Activated naive CD4-positive, alpha-beta T cell treated with anti-CD3 and anti-CD28 coated beads, Interleukin-2, amount 10 ng/mL, durations not matched to agents 7 days and 5 days (primary cell): Measurements from ENCODE around the gene SOCS7.

ENCODE experiments used
- CTCF ChIA-PET: fragments of 350-600 bp; sonication (Branson Sonifier 250); formaldehyde crosslinking; loops from one replicate; lab custom pipeline; 2021; ENCODE audit warnings: antibody characterized with exemption; lab: Charles Lee
- DNase-seq: peaks from one replicate; pipeline ENCODE4 v3.0.0-alpha.2; 2020
- H3K27ac Mint-ChIP-seq: one replicate; pipeline ENCODE4 v1.8.0; 2021; ENCODE audit warnings: mild to moderate bottlenecking, moderate library complexity, mixed read lengths
- H3K27me3 Mint-ChIP-seq: one replicate; pipeline ENCODE4 v1.8.0; 2021; ENCODE audit warnings: mild to moderate bottlenecking, mixed read lengths
- H3K36me3 Mint-ChIP-seq: one replicate; pipeline ENCODE4 v1.8.0; 2021; ENCODE audit warnings: mixed read lengths
- H3K4me1 Mint-ChIP-seq: one replicate; pipeline ENCODE4 v1.8.0; 2021; ENCODE audit warnings: mixed read lengths
- H3K4me3 Mint-ChIP-seq: one replicate; pipeline ENCODE4 v1.8.0; 2021; ENCODE audit warnings: mild to moderate bottlenecking, moderate library complexity, mixed read lengths
- H3K9me3 Mint-ChIP-seq: one replicate; pipeline ENCODE4 v1.8.0; 2021; ENCODE audit warnings: mixed read lengths

SOCS7 gene

DNA sequence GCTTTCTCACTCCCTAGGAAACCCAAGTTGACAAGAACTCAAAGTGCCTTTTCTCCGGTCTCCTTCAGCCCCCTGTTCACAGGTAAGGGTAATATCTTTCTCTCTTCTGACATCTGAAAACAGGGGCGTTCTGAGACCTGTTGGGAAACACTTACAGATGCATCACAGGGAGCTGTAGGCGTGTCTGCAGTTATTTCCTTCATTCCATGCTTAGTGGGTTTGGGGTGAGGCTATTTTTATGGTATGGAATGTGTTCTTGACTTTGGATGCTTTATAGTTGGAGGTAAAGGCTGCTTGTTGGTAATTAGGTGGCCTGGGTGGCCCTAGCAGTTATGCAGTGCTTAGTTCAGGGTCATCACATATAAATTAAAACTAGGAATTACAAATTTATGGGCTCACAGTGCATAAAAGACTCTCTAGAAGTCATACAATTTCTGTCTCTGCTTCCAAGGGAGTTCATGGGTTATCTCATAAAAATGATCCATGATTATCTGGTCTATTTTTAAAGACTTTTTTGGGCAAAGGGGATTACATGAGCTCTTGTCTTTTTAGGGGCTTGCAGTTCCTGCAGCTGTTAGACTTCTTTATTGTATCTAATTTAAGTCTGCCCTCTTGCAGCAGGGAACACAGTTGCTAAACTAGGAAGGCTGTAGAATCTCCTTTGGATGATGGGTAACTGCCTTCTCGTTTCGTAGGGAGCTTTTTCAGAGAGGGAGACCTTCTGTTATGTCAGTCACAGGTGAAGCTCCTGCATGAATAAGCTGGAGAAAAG, 10.2 kb downstream of the SOCS7 start:
- Mint-ChIP-seq H3K4me1 (no peaks in the 10 kb centered on the region), H3K4me3 (no peak overlapping the region), H3K27ac (no peak overlapping the region), H3K9me3 (no peaks in the 10 kb centered on the region), H3K27me3 (no peaks in the 10 kb centered on the region), H3K36me3 (peaks cover 3% of the 10 kb centered on the region)
- no peak for DNase-seq
- CTCF ChIA-PET, result interaction anchor here (0.6 to 3.2 kb wide), 2 partner anchors 13 to 146 kb away, joined by 3 to 19 read pairs; no protein-coding TSS in a partner anchor

DNA sequence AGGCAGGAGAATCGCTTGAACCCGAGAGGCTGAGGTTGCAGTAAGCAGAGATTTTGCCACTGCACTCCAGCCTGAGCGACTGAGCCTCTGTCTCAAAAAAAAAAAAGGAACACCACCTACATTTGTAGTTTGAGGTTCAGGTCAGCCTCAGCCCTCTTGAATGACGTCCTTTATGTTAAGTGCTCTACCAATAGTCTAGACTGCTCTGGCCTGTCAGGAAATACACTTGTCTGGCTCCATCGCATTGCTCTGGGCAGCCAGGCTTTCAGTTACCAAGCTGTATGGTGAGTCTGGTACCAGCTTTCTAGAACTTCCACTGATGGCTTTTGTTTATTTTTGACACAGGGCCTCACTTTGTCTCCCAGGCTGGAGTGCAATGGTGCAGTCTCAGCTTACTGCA, 11.4 kb downstream of the SOCS7 start:
- no peak overlapping the region for H3K27ac Mint-ChIP-seq
- peaks cover 7% of the 10 kb centered on the region for H3K36me3 Mint-ChIP-seq
- no peaks in the 10 kb centered on the region for H3K9me3 Mint-ChIP-seq
- DNase-seq, result no peak
- no peaks in the 10 kb centered on the region for H3K4me1 Mint-ChIP-seq
- CTCF ChIA-PET, result no interaction called here
- no peak overlapping the region for H3K4me3 Mint-ChIP-seq
- H3K27me3 Mint-ChIP-seq, result no peaks in the 10 kb centered on the region

DNA sequence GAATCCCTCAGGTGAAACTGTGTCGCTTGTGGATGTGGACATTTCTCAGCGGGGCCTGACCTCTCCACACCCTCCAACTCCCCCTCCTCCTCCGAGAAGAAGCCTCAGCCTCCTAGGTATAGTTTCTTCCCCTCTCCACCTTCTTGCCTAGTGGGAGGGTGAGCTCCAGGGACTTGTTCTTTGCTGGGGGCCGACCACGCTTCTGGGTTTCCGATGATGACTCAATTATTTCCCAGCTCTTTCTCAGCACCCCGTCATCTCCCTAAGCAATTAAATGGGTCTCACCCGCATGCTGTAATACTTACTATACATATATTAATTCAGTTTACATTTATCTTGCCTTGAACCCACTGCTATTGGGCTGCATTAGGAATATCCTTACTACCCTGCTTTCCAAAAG, 13.1 kb downstream of the SOCS7 start:
- H3K27ac Mint-ChIP-seq, result no peak overlapping the region
- no peak overlapping the region for H3K4me3 Mint-ChIP-seq
- CTCF ChIA-PET, result no interaction called here
- no peaks in the 10 kb centered on the region for H3K27me3 Mint-ChIP-seq
- no peaks in the 10 kb centered on the region for H3K4me1 Mint-ChIP-seq
- H3K9me3 Mint-ChIP-seq, result no peaks in the 10 kb centered on the region
- no peak for DNase-seq
- H3K36me3 Mint-ChIP-seq, result peaks cover 13% of the 10 kb centered on the region

DNA sequence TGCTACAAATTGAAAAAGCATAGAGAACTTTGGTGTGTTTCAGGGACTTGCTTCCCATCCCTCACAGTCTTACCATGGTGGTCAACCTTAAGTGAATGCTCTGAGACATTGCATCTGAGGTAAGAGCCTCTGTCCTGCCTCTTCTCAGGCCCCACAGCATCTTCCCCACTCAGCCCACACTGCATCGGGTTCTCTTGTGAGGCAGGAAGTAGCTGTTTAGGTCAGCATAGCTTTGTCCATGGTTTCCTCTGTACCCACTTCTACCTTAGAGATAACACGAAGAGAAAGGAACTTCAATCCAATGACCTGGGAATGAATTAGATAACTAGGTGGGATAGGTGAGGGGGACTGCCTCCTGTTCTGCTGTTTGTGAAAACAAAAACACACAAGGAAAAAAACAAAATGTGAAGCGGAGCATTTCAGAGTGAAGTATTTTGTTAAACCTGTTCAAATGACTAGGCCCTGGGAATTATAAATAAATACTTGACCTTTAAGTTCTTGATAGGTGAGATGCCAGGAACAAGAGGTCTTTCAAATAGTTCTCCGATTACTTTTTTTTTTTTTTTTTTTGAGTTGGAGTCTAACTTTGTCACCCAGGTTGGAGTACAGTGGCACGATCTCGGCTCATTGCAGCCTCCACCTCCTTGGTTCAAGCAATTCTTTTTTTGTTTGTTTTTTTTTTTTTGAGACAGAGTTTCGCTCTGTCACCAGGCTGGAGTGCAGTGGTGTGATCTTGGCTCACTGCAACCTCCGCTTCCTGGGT, 17.7 kb downstream of the SOCS7 start:
- H3K27me3 Mint-ChIP-seq, result no peaks in the 10 kb centered on the region
- no peak for DNase-seq
- peaks cover 22% of the 10 kb centered on the region for H3K36me3 Mint-ChIP-seq
- no peak overlapping the region for H3K4me3 Mint-ChIP-seq
- CTCF ChIA-PET, result interaction anchor here (0.7 kb wide), 1 partner anchor 15 kb away, joined by 3 read pairs; no protein-coding TSS in a partner anchor
- peaks cover 2% of the 10 kb centered on the region for H3K4me1 Mint-ChIP-seq
- H3K27ac Mint-ChIP-seq, result no peak overlapping the region
- no peaks in the 10 kb centered on the region for H3K9me3 Mint-ChIP-seq

DNA sequence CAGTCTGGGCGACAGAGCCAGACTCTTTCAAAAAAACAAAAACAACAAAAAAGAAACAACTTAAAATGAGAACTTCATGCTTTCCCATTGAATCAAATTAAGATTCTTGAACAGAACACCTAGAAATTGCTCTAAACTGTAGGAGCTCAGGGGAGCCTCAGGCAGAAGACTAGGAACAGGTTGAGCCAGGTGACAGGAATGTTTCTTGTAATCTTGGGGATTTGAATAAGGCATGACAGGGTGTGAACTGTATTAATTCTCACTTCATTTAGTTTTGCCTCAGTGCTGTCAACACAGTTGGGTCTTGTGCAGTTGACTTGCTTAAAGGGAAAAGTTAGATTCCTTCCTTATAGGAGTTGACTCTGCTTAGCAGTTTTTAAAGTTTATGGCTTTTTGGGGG, 27.8 kb downstream of the SOCS7 start:
- H3K4me1 Mint-ChIP-seq, result peaks cover 6% of the 10 kb centered on the region
- no peak overlapping the region for H3K27ac Mint-ChIP-seq
- H3K9me3 Mint-ChIP-seq, result no peaks in the 10 kb centered on the region
- CTCF ChIA-PET, result no interaction called here
- peaks cover 10% of the 10 kb centered on the region for H3K36me3 Mint-ChIP-seq
- H3K27me3 Mint-ChIP-seq, result no peaks in the 10 kb centered on the region
- H3K4me3 Mint-ChIP-seq, result no peak overlapping the region
- DNase-seq, result no peak

DNA sequence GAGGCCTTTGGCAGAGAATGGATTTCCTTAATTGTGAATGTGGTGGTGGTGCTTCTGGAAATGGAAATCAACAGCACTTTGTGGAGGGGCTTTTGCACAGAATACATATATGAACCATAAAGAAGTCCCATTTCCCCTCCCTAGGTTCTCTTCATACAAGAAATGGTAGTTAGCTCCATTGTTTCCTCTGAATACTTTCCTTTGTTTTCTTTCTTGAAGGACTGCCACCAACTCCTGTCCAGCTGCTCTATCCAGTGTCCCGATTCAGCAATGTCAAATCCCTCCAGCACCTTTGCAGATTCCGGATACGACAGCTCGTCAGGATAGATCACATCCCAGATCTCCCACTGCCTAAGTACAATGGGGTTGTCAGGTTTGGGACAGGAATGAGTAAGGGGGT, 43.4 kb downstream of the SOCS7 start:
- no peak overlapping the region for H3K27ac Mint-ChIP-seq
- no peak for DNase-seq
- CTCF ChIA-PET, result interaction anchor here (1.2 kb wide), 1 partner anchor 87 kb away, joined by 3 read pairs; no protein-coding TSS in a partner anchor
- no peak overlapping the region for H3K4me3 Mint-ChIP-seq
- H3K9me3 Mint-ChIP-seq, result no peaks in the 10 kb centered on the region
- no peaks in the 10 kb centered on the region for H3K4me1 Mint-ChIP-seq
- H3K36me3 Mint-ChIP-seq, result peaks cover 17% of the 10 kb centered on the region
- H3K27me3 Mint-ChIP-seq, result no peaks in the 10 kb centered on the region

DNA sequence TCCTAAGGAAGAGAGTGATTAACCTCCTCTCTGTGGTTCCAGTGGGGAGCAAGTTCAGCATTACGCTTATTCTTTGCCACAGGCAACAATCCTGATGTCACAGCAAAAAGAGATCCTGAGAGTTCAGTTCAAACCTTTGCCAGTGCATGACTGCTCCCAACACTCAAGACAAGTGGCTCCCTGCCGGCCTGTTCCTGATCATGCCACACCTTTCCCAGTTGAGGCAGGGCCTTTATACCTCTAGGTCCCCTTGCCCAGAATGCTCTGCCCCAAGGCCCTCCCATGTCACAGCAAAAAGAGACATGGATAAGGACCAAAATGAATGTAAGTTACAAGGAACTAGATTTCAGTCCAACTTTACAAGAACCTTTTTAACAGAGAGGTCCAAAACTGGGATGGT, 45.6 kb downstream of the SOCS7 start:
- no peak for DNase-seq
- peaks cover 21% of the 10 kb centered on the region for H3K36me3 Mint-ChIP-seq
- CTCF ChIA-PET, result interaction anchor here (1.3 kb wide), 1 partner anchor 17 kb away, joined by 4 read pairs; no protein-coding TSS in a partner anchor
- no peak overlapping the region for H3K27ac Mint-ChIP-seq
- H3K27me3 Mint-ChIP-seq, result no peaks in the 10 kb centered on the region
- H3K9me3 Mint-ChIP-seq, result no peaks in the 10 kb centered on the region
- H3K4me1 Mint-ChIP-seq, result peaks cover 3% of the 10 kb centered on the region
- H3K4me3 Mint-ChIP-seq, result no peak overlapping the region

DNA sequence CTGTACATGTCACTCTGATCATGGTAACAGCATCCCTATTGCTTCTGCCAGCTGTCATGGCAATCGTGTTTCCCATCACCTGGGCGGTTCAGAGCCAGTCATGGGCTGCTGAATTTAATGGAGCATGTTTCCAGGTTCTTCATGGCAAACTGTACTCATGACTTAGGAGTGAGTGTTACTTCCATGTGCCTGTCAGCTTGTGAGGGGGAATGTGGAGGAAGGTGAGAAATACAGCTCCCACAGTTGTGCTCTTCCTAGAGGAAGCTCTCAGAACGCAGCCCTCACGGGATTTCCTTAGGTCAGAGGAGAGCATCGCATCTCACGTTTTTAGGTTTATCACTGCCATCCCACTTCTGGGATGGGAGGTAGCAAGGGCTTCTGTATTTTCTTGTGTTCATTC, 48.6 kb downstream of the SOCS7 start:
- CTCF ChIA-PET, result interaction anchor here (1.3 to 1.8 kb wide), 2 partner anchors 14 to 51 kb away, joined by 6 read pairs; no protein-coding TSS in a partner anchor
- no peak for DNase-seq
- peaks cover 19% of the 10 kb centered on the region for H3K36me3 Mint-ChIP-seq
- H3K9me3 Mint-ChIP-seq, result no peaks in the 10 kb centered on the region
- peaks cover 3% of the 10 kb centered on the region for H3K4me1 Mint-ChIP-seq
- H3K27ac Mint-ChIP-seq, result no peak overlapping the region
- no peak overlapping the region for H3K4me3 Mint-ChIP-seq
- H3K27me3 Mint-ChIP-seq, result no peaks in the 10 kb centered on the region

DNA sequence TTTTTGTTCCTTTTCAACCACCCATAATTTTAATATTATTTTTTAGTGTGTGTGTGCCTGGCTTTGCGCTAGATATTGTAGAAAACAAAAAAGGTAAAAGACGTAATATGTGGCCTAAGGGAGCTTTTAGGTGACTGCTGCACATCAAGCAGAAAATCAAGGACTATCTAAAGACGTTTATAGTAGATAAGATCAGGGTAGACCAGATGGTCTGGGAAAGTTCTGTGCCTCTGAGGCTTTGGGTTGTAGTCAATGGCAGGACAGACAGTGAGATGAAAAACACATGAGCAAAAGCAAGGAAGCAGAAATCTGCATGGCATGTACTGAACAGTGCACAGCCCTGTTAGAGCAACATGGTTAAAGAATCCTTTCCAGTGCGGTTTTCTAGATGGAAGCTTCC, 49.8 kb downstream of the SOCS7 start:
- Mint-ChIP-seq H3K9me3 (no peaks in the 10 kb centered on the region), H3K27ac (no peak overlapping the region), H3K27me3 (no peaks in the 10 kb centered on the region), H3K36me3 (peaks cover 16% of the 10 kb centered on the region), H3K4me1 (peaks cover 3% of the 10 kb centered on the region), H3K4me3 (no peak overlapping the region)
- CTCF ChIA-PET, result interaction anchor here (3.4 kb wide), 1 partner anchor 12 kb away, joined by 12 read pairs; no protein-coding TSS in a partner anchor
- no peak for DNase-seq

DNA sequence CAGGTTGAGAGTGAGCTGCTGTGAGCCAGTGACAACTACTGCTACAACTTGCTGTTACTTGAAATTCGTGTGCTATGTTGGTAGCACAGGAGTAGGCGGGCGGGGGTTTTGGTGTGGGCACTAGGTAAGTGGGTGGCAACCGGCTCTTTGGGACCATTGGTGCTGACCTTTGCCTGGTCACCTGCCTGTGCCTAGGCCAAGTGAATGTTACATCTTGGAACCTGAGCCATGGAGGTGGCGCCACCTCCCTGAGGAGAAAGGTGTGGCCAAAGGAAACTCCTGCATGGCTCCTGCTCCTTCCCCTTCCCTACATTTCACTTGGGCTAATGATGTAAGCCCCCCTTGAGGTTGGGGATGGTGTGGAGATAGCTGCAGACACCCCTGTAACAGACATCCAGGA, 51.3 kb downstream of the SOCS7 start:
- Mint-ChIP-seq H3K4me3 (no peak overlapping the region), H3K27ac (no peak overlapping the region), H3K4me1 (peaks cover 3% of the 10 kb centered on the region), H3K27me3 (no peaks in the 10 kb centered on the region), H3K9me3 (no peaks in the 10 kb centered on the region), H3K36me3 (peaks cover 6% of the 10 kb centered on the region)
- no peak for DNase-seq
- CTCF ChIA-PET, result interaction anchor here (2.3 to 3.4 kb wide), 2 partner anchors 11 to 53 kb away, joined by 11 to 12 read pairs; no protein-coding TSS in a partner anchor

DNA sequence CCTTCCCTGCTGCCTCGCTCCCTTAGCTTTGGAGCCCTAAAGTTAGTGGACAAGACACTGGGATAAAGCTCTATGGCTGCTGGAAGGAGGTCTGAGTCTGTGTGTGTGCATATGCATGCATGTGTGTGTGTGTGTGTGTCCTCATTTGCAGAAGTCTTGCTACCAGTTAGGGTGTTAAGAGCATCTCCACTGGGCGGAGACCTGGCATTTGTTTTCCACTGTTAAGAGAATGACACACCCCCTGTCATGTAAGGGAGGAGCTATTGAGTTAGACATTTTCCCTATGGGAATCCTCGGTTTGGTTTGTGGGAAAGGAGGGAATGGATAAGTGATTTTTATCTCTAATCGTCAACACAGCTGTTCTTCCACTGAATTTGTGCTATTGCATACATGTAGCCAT, 51.8 kb downstream of the SOCS7 start:
- no peak overlapping the region for H3K27ac Mint-ChIP-seq
- no peaks in the 10 kb centered on the region for H3K27me3 Mint-ChIP-seq
- no peak overlapping the region for H3K4me3 Mint-ChIP-seq
- peaks cover 6% of the 10 kb centered on the region for H3K36me3 Mint-ChIP-seq
- DNase-seq, result no peak
- CTCF ChIA-PET, result interaction anchor here (2.3 to 3.4 kb wide), 2 partner anchors 10 to 54 kb away, joined by 11 to 12 read pairs; no protein-coding TSS in a partner anchor
- H3K4me1 Mint-ChIP-seq, result peaks cover 3% of the 10 kb centered on the region
- H3K9me3 Mint-ChIP-seq, result no peaks in the 10 kb centered on the region

DNA sequence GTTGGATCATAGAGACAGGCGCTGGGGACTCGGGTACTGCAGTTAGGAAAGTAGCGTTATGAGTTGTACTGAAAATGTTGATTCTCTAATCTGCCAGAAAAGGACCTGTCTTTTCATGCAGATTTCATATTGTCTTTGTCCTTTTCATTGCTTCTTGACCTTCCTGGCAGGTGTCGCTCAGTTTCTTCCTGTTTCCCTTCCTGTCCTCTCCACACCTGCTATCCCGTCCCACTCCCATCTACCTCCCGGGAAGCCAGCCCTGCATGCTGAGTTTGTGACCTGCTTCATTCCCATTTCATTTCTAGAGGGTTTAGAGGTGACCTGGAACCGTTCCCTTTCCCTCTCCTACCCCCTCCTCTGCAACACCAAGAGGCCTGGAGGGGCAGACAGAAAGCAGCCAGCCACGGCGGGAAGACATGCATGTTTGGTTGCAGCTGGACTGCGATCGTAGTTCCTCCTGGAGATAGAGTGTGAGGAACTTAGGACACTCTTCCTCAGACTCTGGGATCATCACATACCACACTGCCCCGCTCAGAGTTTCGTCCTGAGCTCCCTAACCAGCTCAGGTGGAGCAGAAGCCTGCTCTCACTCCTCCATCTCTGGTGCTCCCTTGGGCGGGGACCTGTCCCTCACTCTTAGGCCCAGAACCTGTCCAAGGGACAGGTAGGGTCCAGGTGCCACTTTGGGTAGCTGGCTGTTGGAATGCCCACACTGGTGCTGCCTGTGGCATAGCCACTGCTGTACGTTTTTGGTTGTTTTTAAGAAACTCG, 52.7 kb downstream of the SOCS7 start:
- Mint-ChIP-seq H3K36me3 (peaks cover 4% of the 10 kb centered on the region), H3K9me3 (no peaks in the 10 kb centered on the region), H3K27ac (no peak overlapping the region), H3K27me3 (no peaks in the 10 kb centered on the region), H3K4me1 (peaks cover 3% of the 10 kb centered on the region), H3K4me3 (no peak overlapping the region)
- CTCF ChIA-PET, result interaction anchor here (2.3 to 3.4 kb wide), 2 partner anchors 9 to 55 kb away, joined by 11 to 12 read pairs; no protein-coding TSS in a partner anchor
- no peak for DNase-seq

DNA sequence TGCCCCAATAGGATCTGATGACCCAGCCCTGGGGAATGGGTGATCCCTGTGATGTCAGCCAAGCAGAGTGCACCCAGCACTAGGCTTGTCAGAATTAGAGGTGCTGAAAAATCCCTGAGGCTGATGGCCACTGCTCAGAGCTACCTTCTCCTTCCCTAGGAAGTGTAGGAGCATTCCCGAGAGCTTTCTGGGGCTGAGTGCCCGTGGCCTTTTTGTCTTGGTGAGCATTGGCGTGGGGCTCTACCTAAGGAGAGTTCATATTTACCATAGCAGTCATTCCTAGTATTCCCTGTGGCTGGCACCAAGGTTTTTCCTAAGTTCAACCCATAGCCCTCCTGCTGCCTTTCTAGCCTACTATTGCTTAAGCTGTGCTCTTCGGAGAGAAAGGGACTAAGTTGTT, 54.0 kb downstream of the SOCS7 start:
- CTCF ChIA-PET, result no interaction called here
- H3K4me3 Mint-ChIP-seq, result no peak overlapping the region

DNA sequence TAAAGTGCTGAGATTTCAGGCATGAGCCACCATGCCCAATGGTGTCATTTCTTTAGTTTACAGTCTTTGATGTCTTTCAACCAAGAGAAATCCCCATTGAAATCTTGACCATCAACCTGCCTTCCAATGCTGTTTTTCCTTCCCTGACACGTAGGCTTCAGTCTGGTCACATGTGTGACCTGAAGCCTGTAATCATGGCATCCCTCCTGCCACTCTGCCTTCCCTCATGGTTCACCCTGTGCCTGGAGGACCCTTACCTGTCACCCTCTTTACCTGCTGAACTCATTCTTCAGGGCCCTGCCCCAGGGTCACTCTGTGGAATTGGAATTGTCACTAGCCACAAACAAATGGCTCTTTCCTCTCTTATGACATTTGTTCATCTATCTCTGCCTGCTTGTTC, 58.6 kb downstream of the SOCS7 start:
- Mint-ChIP-seq H3K36me3 (no peaks in the 10 kb centered on the region), H3K27ac (no peak overlapping the region), H3K9me3 (no peaks in the 10 kb centered on the region), H3K27me3 (peaks cover 14% of the 10 kb centered on the region), H3K4me1 (peaks cover 7% of the 10 kb centered on the region), H3K4me3 (no peak overlapping the region)
- DNase-seq, result no peak
- CTCF ChIA-PET, result interaction anchor here (1.0 kb wide), 1 partner anchor 61 kb away, joined by 4 read pairs; no protein-coding TSS in a partner anchor

More for the DNA sequence above, 54.0 kb downstream of the SOCS7 start:
- Mint-ChIP-seq H3K9me3 (no peaks in the 10 kb centered on the region), H3K4me1 (peaks cover 2% of the 10 kb centered on the region), H3K36me3 (no peaks in the 10 kb centered on the region), H3K27me3 (peaks cover 2% of the 10 kb centered on the region), H3K27ac (no peak overlapping the region)
- DNase-seq, result no peak
